AG04449 (cell line): ENCODE measurements around the gene TMTC2.

Experiments
- CTCF ChIA-PET: fragments of 350-600 bp; formaldehyde crosslinking; extraction: SDS; loops from one replicate; lab custom pipeline; 2021; ENCODE audit warnings: antibody characterized with exemption; lab: Yijun Ruan, JAX
- POLR2A ChIA-PET: fragments of 400-600, 350-600 bp; formaldehyde crosslinking; extraction: SDS; loops from one replicate; lab custom pipeline; 2020; ENCODE audit warnings: antibody characterized with exemption, inconsistent platforms; lab: Yijun Ruan, JAX
- DNase-seq: peaks from one replicate; pipeline ENCODE4 v3.0.0-alpha.2; 2010; ENCODE audit warnings: low read depth, low spot score
- H3K4me3 ChIP-seq: 2 replicates; pipeline ENCODE4 v1.5.1; 2011; ENCODE audit warnings: low read depth, mild to moderate bottlenecking, control low read depth, low read length
- TF ChIP-seq, protein P1 (sequence below): IDR thresholded peaks from one replicate; pipeline ENCODE4 v1.5.1; 2011; ENCODE audit warnings: mild to moderate bottlenecking, moderate library complexity, low read length, control low read depth, inconsistent platforms; ENCODE audit not compliant: insufficient read depth; ENCODE audit errors: missing control alignments

TMTC2 gene

DNA sequence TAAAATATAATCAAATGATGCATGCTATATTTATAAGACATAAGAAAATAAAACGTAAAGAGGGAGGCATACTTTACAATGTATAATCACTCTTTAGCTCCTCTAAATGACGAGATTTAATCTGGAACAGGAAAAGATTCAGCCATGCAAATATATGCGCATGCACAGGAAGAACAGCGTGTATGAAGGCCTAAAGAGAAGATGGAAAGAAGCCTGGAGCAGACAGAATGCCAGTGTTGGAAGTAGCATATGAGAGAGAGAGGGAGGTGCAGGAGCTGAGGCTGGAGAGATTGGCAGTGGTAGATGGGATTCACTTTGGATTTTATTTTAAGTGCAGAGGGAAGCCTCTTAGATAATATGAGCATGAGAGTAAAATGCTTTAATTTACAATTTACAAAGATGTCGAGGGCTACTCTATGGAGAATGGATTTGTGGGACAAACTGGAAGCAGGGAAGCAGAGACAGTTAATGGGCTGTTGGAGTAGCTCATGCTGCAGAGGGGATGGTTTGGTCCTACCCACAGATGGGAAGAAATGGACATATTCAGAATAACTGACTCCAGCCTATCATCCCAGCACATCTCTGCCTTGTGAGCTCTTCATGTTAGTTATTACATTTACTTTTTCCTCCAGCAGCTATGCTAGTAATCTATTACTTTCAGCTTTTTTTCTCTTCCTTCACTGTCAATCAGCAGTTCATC lies 411.1 kb downstream of the TMTC2 start:
- DNase-seq, result no peak
- TF ChIP-seq, protein P1, sequence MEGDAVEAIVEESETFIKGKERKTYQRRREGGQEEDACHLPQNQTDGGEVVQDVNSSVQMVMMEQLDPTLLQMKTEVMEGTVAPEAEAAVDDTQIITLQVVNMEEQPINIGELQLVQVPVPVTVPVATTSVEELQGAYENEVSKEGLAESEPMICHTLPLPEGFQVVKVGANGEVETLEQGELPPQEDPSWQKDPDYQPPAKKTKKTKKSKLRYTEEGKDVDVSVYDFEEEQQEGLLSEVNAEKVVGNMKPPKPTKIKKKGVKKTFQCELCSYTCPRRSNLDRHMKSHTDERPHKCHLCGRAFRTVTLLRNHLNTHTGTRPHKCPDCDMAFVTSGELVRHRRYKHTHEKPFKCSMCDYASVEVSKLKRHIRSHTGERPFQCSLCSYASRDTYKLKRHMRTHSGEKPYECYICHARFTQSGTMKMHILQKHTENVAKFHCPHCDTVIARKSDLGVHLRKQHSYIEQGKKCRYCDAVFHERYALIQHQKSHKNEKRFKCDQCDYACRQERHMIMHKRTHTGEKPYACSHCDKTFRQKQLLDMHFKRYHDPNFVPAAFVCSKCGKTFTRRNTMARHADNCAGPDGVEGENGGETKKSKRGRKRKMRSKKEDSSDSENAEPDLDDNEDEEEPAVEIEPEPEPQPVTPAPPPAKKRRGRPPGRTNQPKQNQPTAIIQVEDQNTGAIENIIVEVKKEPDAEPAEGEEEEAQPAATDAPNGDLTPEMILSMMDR, result no peak
- POLR2A ChIA-PET, result no interaction called here
- no peak overlapping the region for H3K4me3 ChIP-seq
- CTCF ChIA-PET, result no interaction called here

DNA sequence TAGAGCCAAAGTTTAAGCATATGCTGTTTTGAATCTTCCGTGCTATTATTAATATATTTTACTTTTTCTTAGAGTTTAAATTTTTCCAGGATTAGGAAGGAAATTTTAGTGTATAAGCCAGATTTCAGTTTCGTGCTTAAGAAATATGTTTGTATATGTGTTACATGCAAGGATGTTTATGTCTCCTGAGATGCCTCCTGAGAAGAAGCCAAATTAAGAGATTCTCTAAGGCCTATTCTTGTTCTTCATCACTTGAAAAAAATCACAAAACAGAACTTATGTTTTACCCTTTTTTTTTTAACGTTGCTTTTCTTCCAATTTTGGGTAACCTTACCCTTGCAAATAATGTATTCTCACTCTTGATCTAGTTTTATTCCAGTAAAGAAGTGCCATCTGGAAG lies 412.7 kb downstream of the TMTC2 start:
- CTCF ChIA-PET, result no interaction called here
- no peak for DNase-seq
- TF ChIP-seq, protein P1, result no peak
- POLR2A ChIA-PET, result no interaction called here
- no peak overlapping the region for H3K4me3 ChIP-seq

DNA sequence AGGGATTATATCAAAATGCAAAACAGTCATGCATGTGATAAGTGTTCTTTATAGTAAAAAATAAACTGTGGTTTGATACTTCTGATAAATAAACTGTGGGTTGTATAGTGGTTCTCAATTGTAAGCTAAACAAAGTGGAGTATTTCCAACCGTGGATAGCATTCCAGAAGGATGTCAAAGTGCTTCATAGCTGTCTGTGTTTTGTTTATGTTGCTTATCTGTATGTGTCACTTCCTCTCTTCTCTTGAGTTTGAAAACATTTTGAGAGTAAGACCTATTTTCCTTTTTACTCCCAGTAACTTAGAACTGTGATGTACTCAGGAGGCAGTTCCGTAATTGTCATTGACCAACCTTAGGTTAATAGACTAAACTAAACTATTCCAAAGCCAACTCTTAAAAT lies 415.8 kb downstream of the TMTC2 start:
- ChIA-PET CTCF (no interaction called here), POLR2A (no interaction called here)
- DNase-seq, result no peak
- no peak overlapping the region for H3K4me3 ChIP-seq
- TF ChIP-seq, protein P1, result no peak

DNA sequence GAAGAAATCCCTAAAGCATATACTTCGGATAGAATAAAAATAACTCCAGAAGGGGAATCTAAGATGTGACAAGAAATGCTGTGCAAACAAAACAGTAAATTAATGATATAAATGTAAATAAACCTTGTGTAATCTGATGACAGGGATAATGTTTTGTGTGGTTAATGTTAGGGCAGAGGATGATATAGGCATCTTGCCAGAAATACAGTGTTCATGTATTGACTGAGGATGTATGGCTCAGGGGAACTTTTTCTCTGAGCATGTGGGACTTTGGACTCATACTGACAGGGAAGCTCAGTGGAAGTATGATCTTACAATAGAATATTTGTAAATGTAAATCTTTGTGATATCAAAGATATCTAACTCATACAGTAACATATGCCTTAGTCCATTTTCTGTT lies 420.2 kb downstream of the TMTC2 start:
- no peak overlapping the region for H3K4me3 ChIP-seq
- ChIA-PET CTCF (no interaction called here), POLR2A (no interaction called here)
- no peak for DNase-seq
- TF ChIP-seq, protein P1, result no peak

DNA sequence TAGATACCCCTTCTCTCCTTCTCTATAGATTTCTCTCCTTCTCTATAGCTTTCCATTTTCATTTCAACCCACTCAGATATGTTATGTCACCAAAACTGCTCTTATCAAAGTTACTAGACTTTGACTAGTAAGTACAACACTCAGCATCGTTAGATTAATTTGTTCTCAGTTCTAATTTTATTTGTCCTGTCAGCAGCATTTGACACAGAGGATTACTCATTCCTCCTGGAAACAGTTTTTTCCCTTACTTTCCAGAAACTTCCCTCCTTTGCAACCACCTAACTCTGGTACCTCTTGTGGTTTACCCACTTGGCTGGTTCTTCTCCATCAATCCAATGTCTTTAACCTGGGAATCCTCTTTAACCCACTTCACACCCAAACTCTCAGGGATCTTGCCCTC lies 423.7 kb downstream of the TMTC2 start:
- POLR2A ChIA-PET, result interaction anchor here (0.6 kb wide), 1 partner anchor 142 kb away, joined by 3 read pairs; no protein-coding TSS in a partner anchor
- TF ChIP-seq, protein P1, result no peak
- no peak for DNase-seq
- CTCF ChIA-PET, result no interaction called here
- H3K4me3 ChIP-seq, result no peak overlapping the region

DNA sequence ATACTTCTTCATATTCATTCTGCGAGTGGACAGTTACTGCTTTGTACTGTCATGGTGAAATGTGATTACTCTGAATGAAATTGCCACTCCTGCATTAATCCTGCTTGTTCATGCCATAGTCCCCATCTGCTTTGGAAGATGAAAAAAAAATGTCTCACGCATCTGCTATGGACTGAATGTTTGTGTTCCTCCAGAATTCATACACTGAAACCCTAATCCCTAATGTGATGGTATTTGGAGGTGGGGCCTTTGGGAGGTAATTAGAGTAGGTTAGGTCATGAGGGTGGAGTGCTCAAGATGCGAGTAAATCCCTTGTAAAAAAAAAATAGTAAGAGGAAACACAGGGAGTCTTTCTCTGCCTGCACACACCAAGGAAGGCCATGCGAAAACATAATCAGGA lies 427.2 kb downstream of the TMTC2 start:
- no peak overlapping the region for H3K4me3 ChIP-seq
- TF ChIP-seq, protein P1, result no peak
- CTCF ChIA-PET, result no interaction called here
- no peak for DNase-seq
- POLR2A ChIA-PET, result no interaction called here
